K562 (cell line): Measurements from ENCODE around the gene FCSK. TPM values are rescaled to one million over a fixed set of nuclear protein-coding genes. Genes with fewer than 3 reads are reported as not detected.

Source experiments
- BCL6 ChIP-seq: fragments of 250-450 bp; sonication (Bioruptor Pico); IDR thresholded peaks from 2 replicates; pipeline ENCODE4 v1.4.0; 2020
- BMI1 ChIP-seq: fragments of 150-350 bp; IDR thresholded peaks from 2 replicates; pipeline ENCODE4 v1.6.1; 2014; ENCODE audit warnings: low read length
- BRD4 ChIP-seq: fragments of 200-600 bp; sonication (generic); IDR thresholded peaks from 2 replicates; pipeline ENCODE4 v1.6.1; 2017; ENCODE audit warnings: inconsistent platforms
- COPS2 ChIP-seq: fragments of 450-650 bp; conservative IDR thresholded peaks from 2 replicates; pipeline ENCODE4 v1.6.1; 2016; ENCODE audit warnings: mild to moderate bottlenecking, moderate library complexity
- DPF2 ChIP-seq: fragments of 450-650 bp; IDR thresholded peaks from 2 replicates; pipeline ENCODE4 v1.6.1; 2016
- FOXK1 ChIP-seq: sonication (generic); formaldehyde crosslinking; IDR thresholded peaks from 2 replicates; pipeline ENCODE4 v1.8.0; 2022; ENCODE audit warnings: missing genetic modification reagents, mild to moderate bottlenecking, borderline replicate concordance
- LEF1 ChIP-seq: fragments of 450-650 bp; IDR thresholded peaks from 2 replicates; pipeline ENCODE4 v1.6.1; 2016; ENCODE audit warnings: mild to moderate bottlenecking
- MED1 ChIP-seq: sonication (generic); formaldehyde crosslinking; IDR thresholded peaks from 2 replicates; pipeline ENCODE4 v1.8.1; 2023; ENCODE audit warnings: missing genetic modification reagents, borderline replicate concordance
- MITF ChIP-seq: IDR thresholded peaks from 2 replicates; pipeline ENCODE4 v1.6.1; 2014; ENCODE audit warnings: antibody characterized with exemption
- MTA3 ChIP-seq: fragments of 450-650 bp; formaldehyde crosslinking; IDR thresholded peaks from 2 replicates; pipeline ENCODE4 v1.6.1; 2017; ENCODE audit warnings: mild to moderate bottlenecking, borderline replicate concordance
- PML ChIP-seq: IDR thresholded peaks from 2 replicates; pipeline ENCODE4 v1.6.1; 2012; ENCODE audit warnings: low read length, inconsistent platforms
- PPARD ChIP-seq: fragments of 250-450 bp; sonication (Bioruptor Pico); IDR thresholded peaks from 2 replicates; pipeline ENCODE4 v1.8.0; 2022; ENCODE audit warnings: inconsistent platforms, mild to moderate bottlenecking, moderate library complexity
- PYGO2 ChIP-seq: fragments of 450-650 bp; IDR thresholded peaks from 2 replicates; pipeline ENCODE4 v1.6.1; 2016; ENCODE audit warnings: mild to moderate bottlenecking, missing genetic modification characterization, moderate library complexity, missing compliant biosample characterization
- RAD51 ChIP-seq: fragments of 450-650 bp; IDR thresholded peaks from 2 replicates; pipeline ENCODE4 v1.7.1; 2016; ENCODE audit warnings: low read depth, mild to moderate bottlenecking, borderline replicate concordance
- RBM15 ChIP-seq: fragments of 200-400 bp; formaldehyde crosslinking; IDR thresholded peaks from 2 replicates; pipeline ENCODE4 v1.6.1; 2018; ENCODE audit warnings: mild to moderate bottlenecking, low read length, moderate library complexity; ENCODE audit not compliant: insufficient read depth
- SETDB1 ChIP-seq: IDR thresholded peaks from one replicate; pipeline ENCODE4 v1.6.1; 2012; ENCODE audit warnings: low read length, control low read depth, inconsistent platforms
- SREBF2 ChIP-seq: sonication (generic); formaldehyde crosslinking; IDR thresholded peaks from 2 replicates; pipeline ENCODE4 v1.4.0; 2020; ENCODE audit warnings: mild to moderate bottlenecking, missing genetic modification reagents
- STAG1 ChIP-seq: sonication (generic); formaldehyde crosslinking; IDR thresholded peaks from 2 replicates; pipeline ENCODE4 v1.5.0; 2020; ENCODE audit warnings: missing genetic modification reagents, borderline replicate concordance
- STAT5B ChIP-seq: fragments of 250-450 bp; sonication (Bioruptor Pico); IDR thresholded peaks from 2 replicates; pipeline ENCODE4 v1.8.0; 2021; ENCODE audit warnings: mild to moderate bottlenecking, inconsistent platforms
- TRIM28 ChIP-seq: fragments of 450-650 bp; IDR thresholded peaks from 2 replicates; pipeline ENCODE4 v1.6.1; 2017
- ZFP36 ChIP-seq: fragments of 150-350 bp; IDR thresholded peaks from 2 replicates; pipeline ENCODE4 v1.6.1; 2018; ENCODE audit warnings: low read length, low read depth; ENCODE audit not compliant: partially characterized antibody
- ZNF175 ChIP-seq: fragments of 200-800 bp; sonication (Bioruptor generic); IDR thresholded peaks from 2 replicates; pipeline ENCODE4 v1.6.1; 2016; ENCODE audit warnings: low read depth, mild to moderate bottlenecking, missing genetic modification characterization, missing compliant biosample characterization
- ZNF586 ChIP-seq: fragments of 450-650 bp; formaldehyde crosslinking; conservative IDR thresholded peaks from 2 replicates; pipeline ENCODE4 v1.4.0; 2020; ENCODE audit warnings: mild to moderate bottlenecking, moderate library complexity
- ZNF699 ChIP-seq: fragments of 250-450 bp; sonication (Bioruptor Pico); IDR thresholded peaks from 2 replicates; pipeline ENCODE4 v1.8.0; 2021; ENCODE audit warnings: mild to moderate bottlenecking, moderate library complexity; ENCODE audit not compliant: insufficient replicate concordance
- ZNF707 ChIP-seq: fragments of 250-450 bp; sonication (Bioruptor Pico); conservative IDR thresholded peaks from 2 replicates; pipeline ENCODE4 v1.8.0; 2022; ENCODE audit warnings: inconsistent platforms, mild to moderate bottlenecking, moderate library complexity
- polyA plus RNA-seq, 8 experiments: library from polyadenylated mRNA; depleted of rRNA in 4 of 8; stranded (reverse) in 5 of 8; unstranded in 3 of 8; fragments of >200 nt; fragmentation: Nextera tagmentation in 2 of 8; fragmentation: Illumina TruSeq in 1 of 8; extraction: Ambion mirVana in 2 of 8; extraction: Trizol in 1 of 8; gene quantifications; 2 replicates each; pipeline versions ENCODE4 v1.2.1 to v1.2.3, GENCODE V29; 2011 to 2014; ENCODE audit warnings: inconsistent platforms in 1 of 8, missing spikeins in 1 of 8
- total RNA-seq, 7 experiments: library from RNA; depleted of rRNA in 6 of 7; stranded (reverse); fragments of >200 nt in 6 of 7; fragmentation: Illumina TruSeq in 2 of 7; extraction: Trizol in 2 of 7; gene quantifications; 2 replicates each; pipeline versions ENCODE4 v1.2.1 to v1.2.3, GENCODE V29; 2011 to 2021; ENCODE audit warnings: low replicate concordance in 1 of 7
- TF ChIP-seq, protein P1 (sequence below): fragments of 450-650 bp; conservative IDR thresholded peaks from 2 replicates; pipeline ENCODE4 v1.6.1; 2016; ENCODE audit warnings: missing genetic modification characterization, low read depth, mild to moderate bottlenecking, missing compliant biosample characterization, moderate library complexity
- TF ChIP-seq, protein P2 (sequence below), 2 experiments: fragments of 450-650 bp in 1 of 2; sonication (generic) in 1 of 2; formaldehyde crosslinking in 1 of 2; IDR thresholded peaks in 1 of 2; conservative IDR thresholded peaks in 1 of 2; 2 replicates each; pipeline versions ENCODE4 v1.6.1 to v1.8.1; 2016 to 2023; ENCODE audit warnings: mild to moderate bottlenecking in 2 of 2, moderate library complexity in 2 of 2, inconsistent platforms in 1 of 2, missing genetic modification reagents in 1 of 2

Gene FCSK
- total and polyA plus RNA-seq, 9 of the 15 experiments (the other 6 are each of a cell fraction or from before 2014, with no cell fraction given): 0.92 to 18.6 (median 8.3) TPM

- TF ChIP-seq ZNF175 (CRISPR knock-in tag) (peak; percentile 82), FOXK1 (CRISPR knock-in tag) (peak; percentile 65; the same call in 1 of the 2 replicates), DPF2 (peak; percentile 98), ZNF586 (peak; percentile 66; the same call in 1 of the 2 replicates), ZNF707 (CRISPR knock-in tag) (no peak), SREBF2 (no peak), STAG1 (CRISPR knock-in tag) (no peak), RBM15 (no peak), LEF1 (peak; percentile 100), COPS2 (no peak), ZNF699 (CRISPR knock-in tag) (no peak), MED1 (CRISPR knock-in tag) (no peak), BRD4 (no peak; the same call in 1 of the 2 replicates), STAT5B (CRISPR knock-in tag) (no peak), BCL6 (CRISPR knock-in tag) (0 out of 2 replicates have a peak, but pooled peaks have one; percentile 40), RAD51 (peak; percentile 31; the same call in 1 of the 2 replicates), PYGO2 (tag) (0 out of 2 replicates have a peak, but pooled peaks have one; percentile 15), ZFP36 (peak; percentile 81), MTA3 (peak; percentile 95), PML (peak; percentile 97), SETDB1 (no peak), BMI1 (no peak), TRIM28 (peak; percentile 84; the same call in 1 of the 2 replicates), PPARD (CRISPR knock-in tag) (no peak), MITF (peak; percentile 67; the same call in 1 of the 2 replicates)
- TF ChIP-seq, protein P1, sequence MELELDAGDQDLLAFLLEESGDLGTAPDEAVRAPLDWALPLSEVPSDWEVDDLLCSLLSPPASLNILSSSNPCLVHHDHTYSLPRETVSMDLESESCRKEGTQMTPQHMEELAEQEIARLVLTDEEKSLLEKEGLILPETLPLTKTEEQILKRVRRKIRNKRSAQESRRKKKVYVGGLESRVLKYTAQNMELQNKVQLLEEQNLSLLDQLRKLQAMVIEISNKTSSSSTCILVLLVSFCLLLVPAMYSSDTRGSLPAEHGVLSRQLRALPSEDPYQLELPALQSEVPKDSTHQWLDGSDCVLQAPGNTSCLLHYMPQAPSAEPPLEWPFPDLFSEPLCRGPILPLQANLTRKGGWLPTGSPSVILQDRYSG: peak; percentile 82
- TF ChIP-seq, protein P2, sequence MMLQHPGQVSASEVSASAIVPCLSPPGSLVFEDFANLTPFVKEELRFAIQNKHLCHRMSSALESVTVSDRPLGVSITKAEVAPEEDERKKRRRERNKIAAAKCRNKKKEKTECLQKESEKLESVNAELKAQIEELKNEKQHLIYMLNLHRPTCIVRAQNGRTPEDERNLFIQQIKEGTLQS (IDR thresholded peaks at IDR 0.05): peak; percentile 92
- TF ChIP-seq, protein P2 (CRISPR knock-in tag; conservative IDR thresholded peaks at IDR 0.05): peak; percentile 91; the same call in 1 of the 2 replicates
These were observed 26.0 kb upstream of the FCSK start (continued) for GRCh38 chr16:70428178-70428998.
